T-helper 2 cell treated with Interferon-gamma antibody and Interleukin-4, amounts not matched to agents 100 ng/mL and 5 ng/mL, for 36 hours (primary cell): ENCODE measurements around the gene ARID5B. TPM values are rescaled to one million over a fixed set of nuclear protein-coding genes. Genes with fewer than 3 reads are reported as not detected.

Experiments
- intact Hi-C: fragments of 100-400 bp; cut with micrococcal nuclease; formaldehyde crosslinking; loops from one replicate; pipeline ENCODE4 v1.15.1; 2023
- total RNA-seq: library from RNA; stranded (reverse); gene quantifications from 2 replicates; pipeline ENCODE4 v1.2.3, GENCODE V29; 2022

The ARID5B gene
- total RNA-seq, 1 donor from 2014 or later = 30.9 TPM

GRCh38 chr10:62045765-62046521, 144.4 kb downstream of the ARID5B start:
- intact Hi-C loops = loop anchor here (5.0 to 10.0 kb wide), 2 partner anchors 294 to 589 kb away; no protein-coding TSS in a partner anchor

GRCh38 chr10:62046522-62047227, 145.2 kb downstream of the ARID5B start:
- intact Hi-C loops = loop anchor here (5.0 to 10.0 kb wide), 2 partner anchors 294 to 588 kb away; no protein-coding TSS in a partner anchor

- intact Hi-C loops = loop anchor here (5.0 to 10.0 kb wide), 2 partner anchors 295 to 587 kb away; no protein-coding TSS in a partner anchor
Measured at GRCh38 chr10:62047228-62047892, 145.9 kb downstream of the ARID5B start.

GRCh38 chr10:62047960-62048383, 146.5 kb downstream of the ARID5B start:
- intact Hi-C loops = loop anchor here (2.0 to 10.0 kb wide), 4 partner anchors 296 to 805 kb away; partner anchors contain the start of gene EGR2

- intact Hi-C loops = loop anchor here (2.0 to 10.0 kb wide), 4 partner anchors 296 to 804 kb away; partner anchors contain the start of gene EGR2
Measured at GRCh38 chr10:62048470-62048869, 147.0 kb downstream of the ARID5B start.

- intact Hi-C loops = loop anchor here (2.0 to 10.0 kb wide), 4 partner anchors 297 to 804 kb away; partner anchors contain the start of gene EGR2
Measured at GRCh38 chr10:62048919-62049623, 147.6 kb downstream of the ARID5B start.

- intact Hi-C loops = loop anchor here (1.0 to 10.0 kb wide), 12 partner anchors 11 to 1218 kb away; partner anchors contain the start of genes EGR2 and NRBF2
Measured at GRCh38 chr10:62049624-62050345, 148.3 kb downstream of the ARID5B start.

- intact Hi-C loops = loop anchor here (1.0 to 10.0 kb wide), 8 partner anchors 12 to 1217 kb away; partner anchors contain the start of gene NRBF2
Measured at GRCh38 chr10:62050346-62050892, 148.9 kb downstream of the ARID5B start.

GRCh38 chr10:62050893-62051433, 149.5 kb downstream of the ARID5B start:
- intact Hi-C loops = loop anchor here (1.0 to 10.0 kb wide), 11 partner anchors 13 to 1216 kb away; partner anchors contain the start of gene NRBF2

GRCh38 chr10:62052276-62052675, 150.8 kb downstream of the ARID5B start:
- intact Hi-C loops = loop anchor here (5.0 to 10.0 kb wide), 4 partner anchors 285 to 1215 kb away; partner anchors contain the start of gene NRBF2

GRCh38 chr10:62053860-62054259, 152.4 kb downstream of the ARID5B start:
- intact Hi-C loops = loop anchor here (5.0 to 10.0 kb wide), 4 partner anchors 287 to 1213 kb away; partner anchors contain the start of gene NRBF2

GRCh38 chr10:62054408-62054807, 152.9 kb downstream of the ARID5B start:
- intact Hi-C loops = loop anchor here (5.0 to 10.0 kb wide), 4 partner anchors 287 to 1213 kb away; partner anchors contain the start of gene NRBF2

GRCh38 chr10:62054830-62055229, 153.3 kb downstream of the ARID5B start:
- intact Hi-C loops = loop anchor here (5.0 to 10.0 kb wide), 4 partner anchors 288 to 1212 kb away; partner anchors contain the start of gene NRBF2

GRCh38 chr10:62056219-62056618, 154.7 kb downstream of the ARID5B start:
- intact Hi-C loops = loop anchor here (10.0 kb wide), 1 partner anchor 679 kb away; no protein-coding TSS in a partner anchor

- intact Hi-C loops = loop anchor here (10.0 kb wide), 1 partner anchor 678 kb away; no protein-coding TSS in a partner anchor
Measured at GRCh38 chr10:62056698-62057097, 155.2 kb downstream of the ARID5B start.

GRCh38 chr10:62057359-62057758, 155.9 kb downstream of the ARID5B start:
- intact Hi-C loops = loop anchor here (10.0 kb wide), 1 partner anchor 677 kb away; no protein-coding TSS in a partner anchor

- intact Hi-C loops = loop anchor here (10.0 kb wide), 1 partner anchor 677 kb away; no protein-coding TSS in a partner anchor
Measured at GRCh38 chr10:62057850-62058249, 156.4 kb downstream of the ARID5B start.

- intact Hi-C loops = loop anchor here (10.0 kb wide), 1 partner anchor 676 kb away; no protein-coding TSS in a partner anchor
Measured at GRCh38 chr10:62058476-62058875, 157.0 kb downstream of the ARID5B start.
